ENCODE data around the gene DYNLT1. TPM values are rescaled to one million over a fixed set of nuclear protein-coding genes. Genes with fewer than 3 reads are reported as not detected.

The DYNLT1 gene
- total and polyA plus RNA-seq, 2 of the 13 experiments (the other 11 are each of a cell fraction or from before 2014, with no cell fraction given), result 108 to 171 TPM

DNA sequence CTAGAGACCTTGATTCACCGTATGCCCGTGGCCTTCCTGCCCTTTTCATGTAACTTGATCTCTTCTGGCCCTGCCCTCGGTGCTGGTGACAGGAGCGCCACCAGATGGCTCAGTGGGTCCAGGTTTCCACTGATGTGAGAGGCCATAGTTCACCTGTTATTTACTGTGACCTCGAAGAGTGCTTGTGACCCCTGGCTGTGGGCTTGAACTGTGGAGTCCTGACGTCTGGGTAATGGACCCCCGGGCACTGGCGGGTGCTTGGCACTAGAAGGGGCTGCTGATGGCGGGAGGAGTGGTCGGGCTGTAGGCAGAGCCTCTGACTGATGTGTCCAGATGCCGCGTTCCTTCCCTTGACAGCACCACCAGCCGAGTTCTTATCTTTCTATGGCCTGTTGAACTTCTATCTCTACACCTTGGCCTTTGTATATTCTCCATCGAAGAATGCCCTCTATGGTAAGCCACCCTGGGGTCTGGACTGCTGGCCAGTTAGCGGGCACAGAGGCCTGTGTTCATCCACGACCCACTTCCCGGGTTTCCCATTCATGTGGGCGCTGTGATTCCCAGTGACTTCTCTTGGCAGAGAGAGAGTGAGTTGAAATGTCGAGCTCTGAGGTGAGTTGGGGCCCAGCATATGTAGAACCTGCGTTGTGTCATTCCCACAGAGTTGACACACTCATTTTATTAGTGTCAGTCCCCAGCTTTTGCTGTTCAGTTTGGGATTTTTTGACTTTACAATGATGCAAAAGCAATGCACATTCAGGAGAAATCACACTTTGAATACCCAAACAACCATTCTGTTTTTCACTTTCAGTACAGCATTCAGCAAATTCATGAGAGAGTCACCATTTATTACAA is 14.9 kb downstream of the DYNLT1 start (continued):
- no peak for TF ChIP-seq ATM (IDR thresholded peaks at IDR 0.05; ENCODE audit: borderline replicate concordance)
- no peak for TF ChIP-seq RBM39 (IDR thresholded peaks at IDR 0.05; ENCODE audit: low read depth, low read length, poor library complexity, severe bottlenecking)
- no peak for TF ChIP-seq ZNF766 (CRISPR knock-in tag; IDR thresholded peaks at IDR 0.05; ENCODE audit: borderline replicate concordance)
- TF ChIP-seq ZNF274 (CRISPR knock-in tag; IDR thresholded peaks at IDR 0.05), result no peak
- TF ChIP-seq NRL (CRISPR knock-in tag; IDR thresholded peaks at IDR 0.05; ENCODE audit: borderline replicate concordance), result no peak
- no peak for TF ChIP-seq PRDM15 (CRISPR knock-in tag; IDR thresholded peaks at IDR 0.05)
- 0 out of 2 replicates have a peak, but pooled peaks have one; percentile 63 for TF ChIP-seq ZNF558 (CRISPR knock-in tag; IDR thresholded peaks at IDR 0.05; ENCODE audit: borderline replicate concordance)
- TF ChIP-seq HMGA1 (CRISPR knock-in tag; conservative IDR thresholded peaks at IDR 0.05), result no peak
- TF ChIP-seq, protein P1, sequence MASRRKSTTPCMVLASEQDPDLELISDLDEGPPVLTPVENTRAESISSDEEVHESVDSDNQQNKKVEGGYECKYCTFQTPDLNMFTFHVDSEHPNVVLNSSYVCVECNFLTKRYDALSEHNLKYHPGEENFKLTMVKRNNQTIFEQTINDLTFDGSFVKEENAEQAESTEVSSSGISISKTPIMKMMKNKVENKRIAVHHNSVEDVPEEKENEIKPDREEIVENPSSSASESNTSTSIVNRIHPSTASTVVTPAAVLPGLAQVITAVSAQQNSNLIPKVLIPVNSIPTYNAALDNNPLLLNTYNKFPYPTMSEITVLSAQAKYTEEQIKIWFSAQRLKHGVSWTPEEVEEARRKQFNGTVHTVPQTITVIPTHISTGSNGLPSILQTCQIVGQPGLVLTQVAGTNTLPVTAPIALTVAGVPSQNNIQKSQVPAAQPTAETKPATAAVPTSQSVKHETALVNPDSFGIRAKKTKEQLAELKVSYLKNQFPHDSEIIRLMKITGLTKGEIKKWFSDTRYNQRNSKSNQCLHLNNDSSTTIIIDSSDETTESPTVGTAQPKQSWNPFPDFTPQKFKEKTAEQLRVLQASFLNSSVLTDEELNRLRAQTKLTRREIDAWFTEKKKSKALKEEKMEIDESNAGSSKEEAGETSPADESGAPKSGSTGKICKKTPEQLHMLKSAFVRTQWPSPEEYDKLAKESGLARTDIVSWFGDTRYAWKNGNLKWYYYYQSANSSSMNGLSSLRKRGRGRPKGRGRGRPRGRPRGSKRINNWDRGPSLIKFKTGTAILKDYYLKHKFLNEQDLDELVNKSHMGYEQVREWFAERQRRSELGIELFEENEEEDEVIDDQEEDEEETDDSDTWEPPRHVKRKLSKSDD (CRISPR knock-in tag; IDR thresholded peaks at IDR 0.05; ENCODE audit: low read depth), result 0 out of 2 replicates have a peak, but pooled peaks have one; percentile 14
- TF ChIP-seq, protein P2, sequence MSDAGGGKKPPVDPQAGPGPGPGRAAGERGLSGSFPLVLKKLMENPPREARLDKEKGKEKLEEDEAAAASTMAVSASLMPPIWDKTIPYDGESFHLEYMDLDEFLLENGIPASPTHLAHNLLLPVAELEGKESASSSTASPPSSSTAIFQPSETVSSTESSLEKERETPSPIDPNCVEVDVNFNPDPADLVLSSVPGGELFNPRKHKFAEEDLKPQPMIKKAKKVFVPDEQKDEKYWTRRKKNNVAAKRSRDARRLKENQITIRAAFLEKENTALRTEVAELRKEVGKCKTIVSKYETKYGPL (CRISPR knock-in tag; IDR thresholded peaks at IDR 0.05), result no peak
- no peak for TF ChIP-seq RCOR2 (CRISPR knock-in tag; IDR thresholded peaks at IDR 0.05)
- TF ChIP-seq FOXJ3 (CRISPR knock-in tag; IDR thresholded peaks at IDR 0.05; ENCODE audit: borderline replicate concordance), result 0 out of 2 replicates have a peak, but pooled peaks have one; percentile 43
- TF ChIP-seq CENPX (CRISPR knock-in tag; IDR thresholded peaks at IDR 0.05), result no peak
- no peak for TF ChIP-seq ZNF691 (CRISPR knock-in tag; IDR thresholded peaks at IDR 0.05; ENCODE audit: borderline replicate concordance, low read depth)
- no peak for TF ChIP-seq TCF12 (IDR thresholded peaks at IDR 0.05)
- TF ChIP-seq TCF12 (CRISPR knock-in tag; IDR thresholded peaks at IDR 0.05), result no peak
- TF ChIP-seq ZNF550 (CRISPR knock-in tag; IDR thresholded peaks at IDR 0.05; ENCODE audit: borderline replicate concordance), result no peak
- TF ChIP-seq TBL1XR1 (IDR thresholded peaks at IDR 0.05; ENCODE audit: borderline replicate concordance, low read length, partially characterized antibody), result no peak
- TF ChIP-seq, protein P3, sequence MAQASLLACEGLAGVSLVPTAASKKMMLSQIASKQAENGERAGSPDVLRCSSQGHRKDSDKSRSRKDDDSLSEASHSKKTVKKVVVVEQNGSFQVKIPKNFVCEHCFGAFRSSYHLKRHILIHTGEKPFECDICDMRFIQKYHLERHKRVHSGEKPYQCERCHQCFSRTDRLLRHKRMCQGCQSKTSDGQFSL (CRISPR knock-in tag; IDR thresholded peaks at IDR 0.05), result no peak
- TF ChIP-seq CAMTA2 (CRISPR knock-in tag; IDR thresholded peaks at IDR 0.05; ENCODE audit: borderline replicate concordance), result peak; percentile 35; the same call in 1 of the 2 replicates
